ENCODE measurements around the gene FBXL13. TPM values are rescaled to one million over a fixed set of nuclear protein-coding genes. Genes with fewer than 3 reads are reported as not detected.

Gene FBXL13
- total and polyA plus RNA-seq, 2 donors, result 0.38 to 8.1 TPM

DNA sequence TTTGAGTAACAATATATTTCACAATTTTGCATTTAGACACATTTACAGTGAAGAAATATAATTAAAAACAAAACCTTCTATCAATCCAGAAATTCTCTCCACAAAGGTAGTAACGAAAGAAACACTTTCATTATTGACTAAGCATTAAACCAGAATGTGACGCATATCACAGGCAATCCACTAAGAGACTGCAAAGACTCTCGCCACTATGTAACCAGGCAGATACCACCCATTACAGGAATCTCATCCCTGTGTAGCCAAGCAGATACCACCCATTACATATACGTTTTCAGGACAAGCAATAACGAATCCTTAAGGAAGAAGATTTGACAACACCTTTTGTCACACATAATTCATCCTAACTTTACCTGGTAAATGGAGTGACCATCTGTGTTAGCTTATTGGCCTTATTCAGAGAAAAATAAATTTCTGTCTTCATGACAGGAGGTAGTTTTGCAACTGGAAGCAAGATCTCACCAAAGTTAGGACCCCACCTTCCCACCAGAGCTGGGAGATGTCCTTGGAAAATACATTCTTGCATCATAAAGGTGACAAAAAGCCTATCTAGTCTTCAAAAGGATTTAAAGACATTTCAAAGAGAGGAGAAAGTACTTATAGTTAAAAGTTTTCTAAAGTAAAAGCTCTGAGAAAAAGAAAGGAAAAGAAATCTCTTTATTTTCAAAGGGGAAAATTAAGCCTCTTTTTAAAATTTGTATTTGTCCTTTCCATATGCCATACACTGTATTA lies 131.0 kb downstream of the FBXL13 start:
- H3K27ac ChIP-seq (ENCODE audit: low read depth), result no peak overlapping the region
- WGBS, result 89% methylated on average over 5 of the region's 5 CpGs
- no peak overlapping the region for H3K4me3 ChIP-seq (ENCODE audit: low read depth, low read length)
- H3K4me1 ChIP-seq (ENCODE audit: insufficient read depth), result no peaks in the 10 kb centered on the region
- no peak for DNase-seq (ENCODE audit: extremely low spot score)
- no peaks in the 10 kb centered on the region for H3K36me3 ChIP-seq (ENCODE audit: insufficient read depth)

DNA sequence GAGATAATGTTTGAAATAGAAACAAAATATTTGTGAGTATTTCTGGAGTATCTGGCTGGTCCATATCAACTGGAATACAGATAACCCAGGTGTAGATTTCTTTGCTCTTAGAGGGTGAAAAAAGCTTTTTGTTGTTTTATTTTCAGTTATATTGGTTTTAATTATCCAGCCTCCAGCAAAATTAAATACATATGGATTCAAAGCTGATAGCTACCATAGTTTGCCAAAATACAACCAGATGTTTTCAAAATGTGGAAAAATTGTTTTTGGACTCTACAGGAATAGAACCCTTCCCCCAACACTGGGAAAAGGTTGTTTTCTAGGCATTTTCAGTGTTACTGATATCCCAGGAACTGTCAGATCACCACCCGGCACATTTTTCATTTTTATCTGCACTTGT lies 131.7 kb downstream of the FBXL13 start:
- Histone ChIP-seq H3K4me1 (ENCODE audit: insufficient read depth) (no peaks in the 10 kb centered on the region), H3K4me3 (ENCODE audit: low read depth, low read length) (no peak overlapping the region), H3K27ac (ENCODE audit: low read depth) (no peak overlapping the region), H3K36me3 (ENCODE audit: insufficient read depth) (no peaks in the 10 kb centered on the region)
- no peak for DNase-seq (ENCODE audit: extremely low spot score)
- 77% methylated on average over 1 of the region's 1 CpG for whole genome bisulfite sequencing

DNA sequence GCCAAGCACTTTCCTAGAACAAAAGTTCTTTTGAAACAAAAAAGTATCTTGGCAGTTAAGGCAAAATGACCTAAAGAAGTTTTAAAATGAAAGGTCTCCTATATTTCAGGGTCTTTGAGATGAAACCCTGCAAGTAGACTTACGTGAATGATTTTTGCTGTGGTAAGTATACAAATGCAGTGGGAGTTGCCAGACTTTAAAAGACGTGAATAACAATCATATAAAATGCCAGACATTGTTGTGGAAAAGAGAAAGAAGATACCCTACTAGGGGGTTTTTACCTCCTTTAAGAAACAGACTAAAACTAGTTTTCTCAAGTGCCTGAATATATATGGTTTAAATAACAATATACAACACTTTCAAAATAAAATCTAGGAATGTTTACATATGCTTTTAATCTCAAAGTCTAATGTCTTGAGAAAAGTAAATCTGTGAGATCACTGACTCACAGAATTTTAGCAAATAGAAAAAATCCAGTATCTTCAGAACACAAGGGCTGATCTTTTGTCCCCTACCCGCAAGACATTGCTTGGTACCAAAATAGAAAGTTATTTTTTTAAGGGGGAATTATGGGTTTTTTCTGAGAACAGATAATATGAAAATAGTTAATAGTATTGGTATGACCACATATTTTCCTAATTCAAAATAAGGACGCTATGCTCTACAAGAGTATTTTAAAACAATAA lies 132.3 kb downstream of the FBXL13 start:
- Histone ChIP-seq H3K4me3 (ENCODE audit: low read depth, low read length) (no peak overlapping the region), H3K4me1 (ENCODE audit: insufficient read depth) (no peaks in the 10 kb centered on the region), H3K27ac (ENCODE audit: low read depth) (no peak overlapping the region), H3K36me3 (ENCODE audit: insufficient read depth) (no peaks in the 10 kb centered on the region)
- WGBS, result 53% methylated on average over 4 of the region's 4 CpGs
- no peak for DNase-seq (ENCODE audit: extremely low spot score)

DNA sequence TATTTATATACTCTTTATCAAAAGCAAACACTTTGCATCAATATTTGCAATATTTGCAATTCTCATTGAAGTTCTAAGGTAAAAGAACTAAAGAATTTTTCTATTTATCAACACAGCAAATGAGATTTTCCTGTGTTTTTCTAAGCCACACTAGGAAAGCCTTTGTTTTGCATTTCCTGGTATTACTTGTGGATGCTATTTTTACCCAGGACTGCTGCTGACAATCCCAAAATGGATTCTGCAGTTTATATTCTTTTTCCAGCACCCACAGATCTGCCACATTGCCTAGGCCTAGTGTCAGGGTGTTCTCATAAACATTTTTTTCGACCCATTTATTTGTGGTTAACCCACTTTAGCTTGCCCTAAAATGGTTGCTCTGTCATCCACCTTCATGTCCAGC lies 135.9 kb downstream of the FBXL13 start:
- Histone ChIP-seq H3K4me1 (ENCODE audit: insufficient read depth) (no peaks in the 10 kb centered on the region), H3K27ac (ENCODE audit: low read depth) (peak overlapping the region; percentile 5), H3K36me3 (ENCODE audit: insufficient read depth) (no peaks in the 10 kb centered on the region), H3K4me3 (ENCODE audit: low read depth, low read length) (no peak overlapping the region)
- WGBS, result 28% methylated on average over 1 of the region's 1 CpG
- DNase-seq (ENCODE audit: extremely low spot score), result no peak

DNA sequence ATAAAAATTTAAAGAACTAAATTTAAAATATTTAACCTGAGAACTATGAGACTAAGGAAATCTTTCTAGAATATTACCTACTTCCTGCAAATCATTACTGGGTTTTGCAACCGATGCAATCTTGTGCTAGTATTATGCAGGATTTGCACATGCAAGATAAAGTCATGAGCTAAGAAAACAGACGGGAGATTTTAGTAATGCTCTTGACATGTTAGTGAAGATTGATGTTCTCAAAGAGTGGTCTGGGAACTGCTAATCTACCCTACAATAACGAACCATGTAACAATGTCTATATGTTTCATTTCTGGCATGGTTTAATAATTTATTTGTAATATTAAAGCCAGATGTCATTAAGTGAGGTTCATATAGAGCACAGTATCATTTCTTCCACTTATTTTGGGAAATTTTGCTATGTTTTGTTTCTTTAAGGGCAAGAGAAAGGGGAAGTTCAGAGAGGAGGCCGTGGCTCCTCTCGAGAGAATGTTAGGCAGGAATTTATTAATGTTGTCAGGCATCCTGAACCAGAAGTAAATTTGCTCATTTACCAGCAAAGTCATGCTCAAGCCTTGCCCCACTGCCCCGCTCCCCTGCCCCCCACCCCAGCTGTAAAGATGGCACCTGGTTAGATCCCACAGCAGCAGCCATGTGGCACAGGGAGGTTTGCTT lies 139.0 kb downstream of the FBXL13 start:
- H3K27ac ChIP-seq (ENCODE audit: low read depth), result no peak overlapping the region
- no peaks in the 10 kb centered on the region for H3K36me3 ChIP-seq (ENCODE audit: insufficient read depth)
- no peaks in the 10 kb centered on the region for H3K4me1 ChIP-seq (ENCODE audit: insufficient read depth)
- no peak for DNase-seq (ENCODE audit: extremely low spot score)
- H3K4me3 ChIP-seq (ENCODE audit: low read depth, low read length), result no peak overlapping the region
- 38% methylated on average over 6 of the region's 6 CpGs for WGBS

DNA sequence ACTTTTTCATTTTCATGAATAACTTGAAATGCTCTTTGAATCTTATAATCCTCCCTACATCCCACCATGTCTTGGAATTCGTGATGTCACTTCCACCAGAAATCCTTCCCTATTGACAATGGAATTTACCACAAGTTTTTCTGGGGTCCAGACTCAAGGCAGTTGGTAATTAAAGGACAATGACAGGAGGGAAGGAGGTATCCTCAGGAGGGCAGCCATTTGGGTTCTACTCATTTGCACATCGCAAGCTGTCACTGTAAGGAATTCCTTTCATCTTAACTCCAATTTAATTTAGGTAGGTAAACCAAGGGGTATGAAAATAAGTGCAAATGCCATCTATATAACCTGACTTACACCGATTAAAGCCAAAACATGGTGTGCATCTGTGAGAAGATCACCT lies 139.9 kb downstream of the FBXL13 start:
- Histone ChIP-seq H3K27ac (ENCODE audit: low read depth) (no peak overlapping the region), H3K36me3 (ENCODE audit: insufficient read depth) (no peaks in the 10 kb centered on the region), H3K4me1 (ENCODE audit: insufficient read depth) (no peaks in the 10 kb centered on the region), H3K4me3 (ENCODE audit: low read depth, low read length) (no peak overlapping the region)
- WGBS, result 66% methylated on average over 3 of the region's 3 CpGs
- no peak for DNase-seq (ENCODE audit: extremely low spot score)

DNA sequence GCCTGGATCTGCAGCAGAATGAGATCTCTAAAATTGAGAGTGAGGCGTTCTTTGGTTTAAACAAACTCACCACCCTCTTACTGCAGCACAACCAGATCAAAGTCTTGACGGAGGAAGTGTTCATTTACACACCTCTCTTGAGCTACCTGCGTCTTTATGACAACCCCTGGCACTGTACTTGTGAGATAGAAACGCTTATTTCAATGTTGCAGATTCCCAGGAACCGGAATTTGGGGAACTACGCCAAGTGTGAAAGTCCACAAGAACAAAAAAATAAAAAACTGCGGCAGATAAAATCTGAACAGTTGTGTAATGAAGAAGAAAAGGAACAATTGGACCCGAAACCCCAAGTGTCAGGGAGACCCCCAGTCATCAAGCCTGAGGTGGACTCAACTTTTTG lies 140.4 kb downstream of the FBXL13 start:
- peak overlapping the region; percentile 58 for H3K27ac ChIP-seq (ENCODE audit: low read depth)
- DNase-seq (ENCODE audit: extremely low spot score), result no peak
- H3K4me1 ChIP-seq (ENCODE audit: insufficient read depth), result no peaks in the 10 kb centered on the region
- 39% methylated on average over 8 of the region's 8 CpGs for WGBS
- no peaks in the 10 kb centered on the region for H3K36me3 ChIP-seq (ENCODE audit: insufficient read depth)
- H3K4me3 ChIP-seq (ENCODE audit: low read depth, low read length), result no peak overlapping the region

DNA sequence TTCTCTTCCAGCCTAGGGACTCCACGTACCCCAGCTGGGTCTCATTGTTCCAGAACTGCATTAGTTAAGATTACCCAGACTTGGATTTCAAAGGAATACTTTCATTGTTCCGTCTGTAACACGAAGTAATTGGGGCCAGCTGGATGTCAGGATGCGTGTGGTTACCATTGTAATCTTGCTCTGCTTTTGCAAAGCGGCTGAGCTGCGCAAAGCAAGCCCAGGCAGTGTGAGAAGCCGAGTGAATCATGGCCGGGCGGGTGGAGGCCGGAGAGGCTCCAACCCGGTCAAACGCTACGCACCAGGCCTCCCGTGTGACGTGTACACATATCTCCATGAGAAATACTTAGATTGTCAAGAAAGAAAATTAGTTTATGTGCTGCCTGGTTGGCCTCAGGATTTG lies 140.8 kb downstream of the FBXL13 start:
- Histone ChIP-seq H3K4me1 (ENCODE audit: insufficient read depth) (no peaks in the 10 kb centered on the region), H3K4me3 (ENCODE audit: low read depth, low read length) (no peak overlapping the region), H3K36me3 (ENCODE audit: insufficient read depth) (no peaks in the 10 kb centered on the region), H3K27ac (ENCODE audit: low read depth) (peak overlapping the region; percentile 58)
- DNase-seq (ENCODE audit: extremely low spot score), result peak; percentile 78
- WGBS, result 22% methylated on average over 15 of the region's 15 CpGs

DNA sequence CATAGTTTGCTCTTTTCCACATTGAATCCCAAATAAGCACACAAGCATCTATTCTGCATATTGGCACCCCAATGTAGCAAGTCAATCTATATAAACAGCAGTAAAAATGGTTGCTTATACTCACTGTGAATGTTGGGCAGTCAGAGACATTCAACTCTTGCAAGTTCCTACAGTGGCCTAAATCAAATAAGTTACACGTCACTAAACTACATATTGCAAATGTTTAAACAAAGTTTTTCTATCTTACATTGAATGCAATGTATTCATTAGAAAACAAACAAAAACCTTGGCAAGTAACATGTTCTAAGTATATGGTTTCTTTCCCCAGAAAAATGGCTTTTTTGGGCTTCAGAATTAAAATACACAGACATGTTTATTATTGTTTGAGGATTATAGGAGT lies 142.8 kb downstream of the FBXL13 start:
- Histone ChIP-seq H3K4me3 (ENCODE audit: low read depth, low read length) (no peak overlapping the region), H3K36me3 (ENCODE audit: insufficient read depth) (no peaks in the 10 kb centered on the region), H3K27ac (ENCODE audit: low read depth) (no peak overlapping the region), H3K4me1 (ENCODE audit: insufficient read depth) (no peaks in the 10 kb centered on the region)
- 60% methylated on average over 1 of the region's 1 CpG for WGBS
- DNase-seq (ENCODE audit: extremely low spot score), result no peak

DNA sequence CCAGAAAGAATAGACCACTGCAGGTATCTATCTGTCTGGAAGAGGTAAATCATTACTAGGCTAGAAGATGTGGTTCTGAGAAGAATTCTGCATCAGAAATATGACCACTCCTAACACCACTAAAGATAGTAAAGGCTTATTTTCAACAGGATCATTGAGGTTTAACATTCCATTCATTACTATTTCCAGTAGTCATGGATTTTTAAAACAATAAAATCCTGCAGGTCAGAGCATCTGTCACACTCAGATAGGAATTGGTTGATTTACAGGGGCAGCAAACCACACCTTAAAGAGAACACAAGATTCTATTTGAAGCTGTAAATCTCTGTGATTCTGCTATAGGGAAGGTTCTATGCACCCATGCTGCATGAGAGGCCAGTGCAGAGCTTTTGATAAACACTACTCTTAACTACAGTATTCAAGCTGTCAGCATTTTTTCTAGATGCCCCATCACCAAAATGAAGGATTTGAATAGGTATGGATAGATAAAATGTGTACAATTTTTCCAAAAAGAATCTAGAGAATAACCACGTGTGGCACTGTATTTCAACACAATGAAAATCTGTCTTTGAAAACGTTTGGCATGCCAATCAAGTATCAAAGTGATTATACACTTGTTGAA lies 147.2 kb downstream of the FBXL13 start:
- 47% methylated on average over 2 of the region's 2 CpGs for WGBS
- H3K4me3 ChIP-seq (ENCODE audit: low read depth, low read length), result no peak overlapping the region
- H3K27ac ChIP-seq (ENCODE audit: low read depth), result no peak overlapping the region

DNA sequence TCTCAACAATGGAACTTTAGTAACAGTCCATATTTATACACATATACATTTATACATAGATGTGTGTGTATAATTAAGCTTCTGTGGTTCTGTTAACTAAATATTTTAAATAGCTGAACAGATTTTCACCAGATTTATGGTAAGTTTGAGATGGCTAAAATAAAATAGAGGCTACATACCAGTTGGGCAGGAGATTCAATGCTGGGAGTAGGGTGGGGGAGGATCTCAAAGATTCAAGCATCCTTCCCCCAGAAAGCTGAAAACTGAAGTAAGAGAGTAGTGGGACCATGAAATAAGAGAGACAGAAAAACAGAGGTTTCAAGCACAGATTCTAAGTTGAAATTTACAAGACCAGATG lies 147.8 kb downstream of the FBXL13 start:
- Histone ChIP-seq H3K4me3 (ENCODE audit: low read depth, low read length) (no peak overlapping the region), H3K27ac (ENCODE audit: low read depth) (no peak overlapping the region), H3K4me1 (ENCODE audit: insufficient read depth) (no peaks in the 10 kb centered on the region)

More for the DNA sequence above, 147.2 kb downstream of the FBXL13 start:
- no peaks in the 10 kb centered on the region for H3K4me1 ChIP-seq (ENCODE audit: insufficient read depth)
- no peak for DNase-seq (ENCODE audit: extremely low spot score)
- H3K36me3 ChIP-seq (ENCODE audit: insufficient read depth), result no peaks in the 10 kb centered on the region

DNA sequence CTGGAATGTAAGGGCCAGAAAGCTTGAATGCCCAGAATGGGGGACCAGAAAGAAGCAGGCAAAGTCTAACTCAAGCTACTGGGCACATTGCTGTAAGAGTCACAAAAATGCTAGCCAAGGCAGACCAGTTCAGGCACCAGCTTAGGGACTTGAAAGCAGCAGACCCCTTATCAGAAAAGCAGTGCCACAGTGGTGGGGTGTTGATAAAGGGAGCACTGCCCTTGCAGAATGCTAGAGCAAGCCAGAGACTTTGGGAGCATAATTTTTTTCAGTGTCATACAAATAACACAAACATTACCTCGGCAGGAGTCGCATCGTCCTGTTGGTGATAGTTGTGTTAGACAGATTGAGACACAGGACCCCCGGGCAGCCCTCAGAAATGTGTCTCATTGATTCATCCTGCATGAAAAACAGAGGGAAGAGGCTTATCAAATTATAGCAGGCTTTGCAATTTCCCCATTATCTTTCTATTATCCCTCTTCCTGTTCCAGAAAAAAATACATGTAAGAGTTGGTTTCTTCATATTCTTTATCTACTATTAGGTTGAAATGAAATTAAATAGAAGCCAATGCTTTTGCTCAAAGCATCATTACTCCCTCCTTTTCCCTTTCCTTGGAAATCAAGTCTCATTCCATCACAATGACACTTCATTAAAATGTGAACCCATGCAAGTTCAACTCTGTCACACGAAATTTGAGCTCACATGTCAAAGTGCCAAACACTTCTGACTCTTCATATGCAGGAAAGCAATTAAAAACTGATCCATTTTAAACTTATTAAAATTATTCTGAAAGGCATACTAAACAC lies 148.4 kb downstream of the FBXL13 start:
- 41% methylated on average over 5 of the region's 5 CpGs for WGBS
- Histone ChIP-seq H3K27ac (ENCODE audit: low read depth) (no peak overlapping the region), H3K4me3 (ENCODE audit: low read depth, low read length) (no peak overlapping the region), H3K36me3 (ENCODE audit: insufficient read depth) (no peaks in the 10 kb centered on the region), H3K4me1 (ENCODE audit: insufficient read depth) (no peaks in the 10 kb centered on the region)
- DNase-seq (ENCODE audit: extremely low spot score), result no peak

More for the DNA sequence above, 147.8 kb downstream of the FBXL13 start:
- H3K36me3 ChIP-seq (ENCODE audit: insufficient read depth), result no peaks in the 10 kb centered on the region
- DNase-seq (ENCODE audit: extremely low spot score), result no peak

DNA sequence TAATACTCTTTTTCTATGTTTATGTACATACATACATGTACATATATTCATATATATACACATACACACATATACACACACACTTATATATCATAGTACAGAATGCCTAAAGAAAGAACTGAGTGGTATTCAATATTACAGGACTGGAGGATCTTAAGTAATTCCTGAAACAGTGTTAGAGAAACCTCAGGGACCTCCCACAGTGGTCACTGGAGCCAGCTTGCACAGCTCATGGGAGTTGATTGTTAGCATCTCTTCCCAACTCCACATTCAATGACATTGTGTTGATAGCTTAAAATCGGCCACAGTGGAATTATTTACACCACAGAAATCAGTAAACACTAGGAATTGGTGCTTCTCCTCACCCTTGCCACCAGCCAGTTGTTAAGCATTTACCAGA lies 155.8 kb downstream of the FBXL13 start:
- Histone ChIP-seq H3K36me3 (ENCODE audit: insufficient read depth) (no peaks in the 10 kb centered on the region), H3K27ac (ENCODE audit: low read depth) (no peak overlapping the region), H3K4me3 (ENCODE audit: low read depth, low read length) (no peak overlapping the region), H3K4me1 (ENCODE audit: insufficient read depth) (no peaks in the 10 kb centered on the region)
- no peak for DNase-seq (ENCODE audit: extremely low spot score)
- 20% methylated on average over 1 of the region's 1 CpG for WGBS
